NT2/D1 (cell line): Measurements from ENCODE around the gene CD2AP.

Experiments used
- SUZ12 ChIP-seq: IDR thresholded peaks from 2 replicates; pipeline ENCODE4 v1.6.1; 2011; ENCODE audit not compliant: insufficient read length, insufficient read depth; ENCODE audit errors: extremely low read depth
- YY1 ChIP-seq: IDR thresholded peaks from 2 replicates; pipeline ENCODE4 v1.6.1; 2011; ENCODE audit not compliant: insufficient read length, insufficient read depth
- ZNF274 ChIP-seq: IDR thresholded peaks from 2 replicates; pipeline ENCODE4 v1.6.1; 2011; ENCODE audit warnings: mild to moderate bottlenecking, low read depth, low read length

DNA sequence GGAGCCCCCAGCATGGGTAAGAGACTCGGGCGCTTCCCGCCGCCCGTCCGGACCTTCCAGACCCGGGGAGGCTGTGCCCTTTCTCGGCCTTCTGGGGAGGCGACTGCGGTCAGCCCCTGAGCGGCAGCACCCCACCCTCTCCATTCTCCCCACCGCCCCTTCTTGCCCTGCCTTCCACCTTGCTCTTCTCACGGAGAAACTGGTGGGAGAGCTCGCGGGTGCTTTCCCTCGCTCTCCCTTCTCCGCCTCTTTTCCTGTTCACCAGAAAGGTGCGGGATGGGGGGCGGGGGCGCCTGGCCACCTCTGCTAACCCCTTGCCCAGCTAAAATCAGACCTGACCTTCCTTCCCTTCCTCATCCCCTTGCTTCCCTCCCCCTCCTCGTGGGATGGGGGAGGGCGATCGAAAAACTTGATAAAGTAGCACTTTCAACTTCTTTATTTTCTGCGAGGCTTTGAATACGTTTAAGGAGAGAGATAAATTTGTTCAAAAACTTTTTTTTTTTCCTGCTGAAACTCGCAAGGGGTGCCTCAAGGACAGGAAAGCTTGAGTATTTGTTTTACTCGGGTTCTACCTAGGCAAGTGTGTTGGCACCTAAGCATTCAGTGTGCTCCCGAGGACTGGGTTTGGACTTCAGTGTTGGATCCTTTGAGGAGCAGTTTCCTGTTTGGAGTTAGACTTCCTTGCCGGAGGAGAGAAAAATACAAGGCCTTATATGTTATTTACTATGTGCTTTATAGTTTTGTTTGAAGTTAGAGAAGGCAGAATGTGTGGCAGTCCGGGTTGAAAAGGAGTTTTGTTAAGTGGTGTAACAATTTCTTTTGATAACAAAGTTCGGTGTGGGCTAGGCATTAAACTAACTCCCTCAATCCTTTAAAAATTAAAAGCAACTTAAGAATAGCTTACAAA is 897 bp downstream of the CD2AP start:
- TF ChIP-seq YY1 (no peak), ZNF274 (no peak), SUZ12 (no peak)
